Measurements from ENCODE around the gene RNFT1. TPM values are rescaled to one million over a fixed set of nuclear protein-coding genes. Genes with fewer than 3 reads are reported as not detected.

The RNFT1 gene
- total RNA-seq, 1 donor from 2014 or later, result 18.0 TPM

- FAIRE-seq, result no peak
- TF ChIP-seq EZH2 (IDR thresholded peaks at IDR 0.05; ENCODE audit: insufficient read depth, low read length) (no peak), CTCF (IDR thresholded peaks at IDR 0.05; ENCODE audit: insufficient read depth, low read depth, low read length) (no peak)
- H3K4me2 ChIP-seq (ENCODE audit: low read length), result no peak overlapping the region
- no peaks in the 10 kb centered on the region for H3K27me3 ChIP-seq (ENCODE audit: insufficient read depth, low read length)
- H3K36me3 ChIP-seq (ENCODE audit: insufficient read depth, low read length), result peaks cover 3% of the 10 kb centered on the region
- peaks cover 3% of the 10 kb centered on the region for H3K4me1 Mint-ChIP-seq (ENCODE audit: low read depth, unreplicated experiment)
- peaks cover 6% of the 10 kb centered on the region for H3K36me3 Mint-ChIP-seq (ENCODE audit: low read depth, unreplicated experiment)
- no peaks in the 10 kb centered on the region for H3K9me3 Mint-ChIP-seq (ENCODE audit: unreplicated experiment)
- H3K27ac Mint-ChIP-seq (ENCODE audit: unreplicated experiment), result no peak overlapping the region
- H3K4me3 ChIP-seq (ENCODE audit: insufficient read depth, low read depth, low read length), result no peak overlapping the region
- H3K4me1 ChIP-seq (ENCODE audit: insufficient read depth, low read length), result no peaks in the 10 kb centered on the region
- H3K27ac ChIP-seq (ENCODE audit: low read depth, low read length), result no peak overlapping the region
- H3K9ac ChIP-seq (ENCODE audit: low read length), result no peak overlapping the region
- peaks cover 52% of the 10 kb centered on the region for H3K79me2 ChIP-seq (ENCODE audit: insufficient read depth, low read length)
- no peaks in the 10 kb centered on the region for H3K9me3 ChIP-seq (ENCODE audit: insufficient read depth, low read depth, low read length)
- H3K4me3 Mint-ChIP-seq (ENCODE audit: unreplicated experiment), result no peak overlapping the region
- H3K27me3 Mint-ChIP-seq (ENCODE audit: low read depth, unreplicated experiment), result no peaks in the 10 kb centered on the region
- peaks cover 21% of the 10 kb centered on the region for H4K20me1 ChIP-seq (ENCODE audit: insufficient read depth, low read length)
- DNase-seq (ENCODE audit: low read depth), result no peak
- no peak overlapping the region for H2AFZ ChIP-seq (ENCODE audit: low read depth, low read length)
Measured at GRCh38 chr17:59907467-59907866, 57.1 kb downstream of the RNFT1 start.

GRCh38 chr17:59903455-59903854 lies 61.1 kb downstream of the RNFT1 start:
- Histone ChIP-seq H3K36me3 (ENCODE audit: insufficient read depth, low read length) (no peaks in the 10 kb centered on the region), H3K79me2 (ENCODE audit: insufficient read depth, low read length) (peaks cover 87% of the 10 kb centered on the region), H3K9ac (ENCODE audit: low read length) (no peak overlapping the region), H3K27me3 (ENCODE audit: insufficient read depth, low read length) (no peaks in the 10 kb centered on the region), H3K4me1 (ENCODE audit: insufficient read depth, low read length) (no peaks in the 10 kb centered on the region), H2AFZ (ENCODE audit: low read depth, low read length) (no peak overlapping the region), H3K4me2 (ENCODE audit: low read length) (no peak overlapping the region), H4K20me1 (ENCODE audit: insufficient read depth, low read length) (peaks cover 39% of the 10 kb centered on the region), H3K4me3 (ENCODE audit: insufficient read depth, low read depth, low read length) (no peak overlapping the region), H3K27ac (ENCODE audit: low read depth, low read length) (no peak overlapping the region), H3K9me3 (ENCODE audit: insufficient read depth, low read depth, low read length) (no peaks in the 10 kb centered on the region)
- TF ChIP-seq EZH2 (IDR thresholded peaks at IDR 0.05; ENCODE audit: insufficient read depth, low read length), result no peak
- no peak for TF ChIP-seq CTCF (IDR thresholded peaks at IDR 0.05; ENCODE audit: insufficient read depth, low read depth, low read length)
- H3K9me3 Mint-ChIP-seq (ENCODE audit: unreplicated experiment), result no peaks in the 10 kb centered on the region
- DNase-seq (ENCODE audit: low read depth) (no peak), FAIRE-seq (no peak)
- H3K27me3 Mint-ChIP-seq (ENCODE audit: low read depth, unreplicated experiment), result no peaks in the 10 kb centered on the region
- no peak overlapping the region for H3K27ac Mint-ChIP-seq (ENCODE audit: unreplicated experiment)
- H3K4me1 Mint-ChIP-seq (ENCODE audit: low read depth, unreplicated experiment), result peaks cover 2% of the 10 kb centered on the region
- no peak overlapping the region for H3K4me3 Mint-ChIP-seq (ENCODE audit: unreplicated experiment)
- H3K36me3 Mint-ChIP-seq (ENCODE audit: low read depth, unreplicated experiment), result no peaks in the 10 kb centered on the region

Other genes with a start within 250 kb of the RNFT1 start
- 9.0 and 9.2 TPM in 2 replicates for gene TUBD1, start 71.8 kb downstream of the RNFT1 start, total RNA-seq
- 33.4 and 41.7 TPM in 2 replicates for gene RPS6KB1, start 71.6 kb downstream of the RNFT1 start, total RNA-seq
- gene HEATR6, start 114.2 kb upstream of the RNFT1 start, total RNA-seq, result 14.9 and 21.7 TPM in 2 replicates
- gene CA4, start 185.2 kb upstream of the RNFT1 start, total RNA-seq, result not detected in 2 replicates